ENCODE data around the gene PIK3R3.
A peak's percentile ranks its signal among the peaks of the same experiment; 100 is the strongest.

The PIK3R3 gene

GRCh38 chr1:46132529-46133180 lies at the start of gene PIK3R3:
Gene PIK3R3 (minus strand): TSS chr1:46132629. CDS start chr1:46131952, 677 bp downstream.
- Histone ChIP-seq H3K27ac (no peak within 1 kb of the TSS), H3K9me3 (no peaks in the 10 kb centered on the region), H3K4me1 (ENCODE audit: control insufficient read depth in 1 of 2, insufficient read depth in 1 of 2, low read depth in 1 of 2, low read length in 1 of 2) (peaks cover 22% of the 10 kb centered on the region in 2 experiments), H3K4me3 (ENCODE audit: low read depth in 1 of 2, low read length in 1 of 2) (peak within 1 kb of the TSS; percentile 68), H3K36me3 (no peaks in the 10 kb centered on the region), H3K27me3 (peaks cover 85% of the 10 kb centered on the region)
- TF ChIP-seq CTCF (IDR thresholded peaks at IDR 0.05) = no peak

GRCh38 chr1:46181343-46182260 lies 49.2 kb upstream of the PIK3R3 start:
- H3K9me3 ChIP-seq = no peaks in the 10 kb centered on the region
- no peaks in the 10 kb centered on the region for H3K27me3 ChIP-seq
- no peak for TF ChIP-seq CTCF (IDR thresholded peaks at IDR 0.05)
- H3K27ac ChIP-seq = no peak overlapping the region
- H3K4me1 ChIP-seq (ENCODE audit: control insufficient read depth in 1 of 2, insufficient read depth in 1 of 2, low read depth in 1 of 2, low read length in 1 of 2) = peaks cover 0 to 5% of the 10 kb centered on the region in 2 experiments
- H3K36me3 ChIP-seq = no peaks in the 10 kb centered on the region
- H3K4me3 ChIP-seq (ENCODE audit: low read depth in 1 of 2, low read length in 1 of 2) = no peak overlapping the region

- no peak overlapping the region for H3K27ac ChIP-seq
- H3K36me3 ChIP-seq = no peaks in the 10 kb centered on the region
- no peaks in the 10 kb centered on the region for H3K27me3 ChIP-seq
- no peaks in the 10 kb centered on the region for H3K9me3 ChIP-seq
- no peak for TF ChIP-seq CTCF (IDR thresholded peaks at IDR 0.05)
- no peak overlapping the region for H3K4me3 ChIP-seq (ENCODE audit: low read depth in 1 of 2, low read length in 1 of 2)
- H3K4me1 ChIP-seq (ENCODE audit: control insufficient read depth in 1 of 2, insufficient read depth in 1 of 2, low read depth in 1 of 2, low read length in 1 of 2) = peaks cover 0 to 5% of the 10 kb centered on the region in 2 experiments
Observed at GRCh38 chr1:46180082-46180616, 47.7 kb upstream of the PIK3R3 start.

GRCh38 chr1:46179138-46180081 lies 47.0 kb upstream of the PIK3R3 start:
- Histone ChIP-seq H3K36me3 (no peaks in the 10 kb centered on the region), H3K27ac (no peak overlapping the region), H3K4me3 (ENCODE audit: low read depth in 1 of 2, low read length in 1 of 2) (no peak overlapping the region), H3K9me3 (no peaks in the 10 kb centered on the region), H3K4me1 (ENCODE audit: control insufficient read depth in 1 of 2, insufficient read depth in 1 of 2, low read depth in 1 of 2, low read length in 1 of 2) (peaks cover 0 to 5% of the 10 kb centered on the region in 2 experiments), H3K27me3 (no peaks in the 10 kb centered on the region)
- peak; percentile 54 for TF ChIP-seq CTCF (IDR thresholded peaks at IDR 0.05)

Data from neutrophil (primary cell).